MCF 10A (cell line): ENCODE data around the gene GAS2L1. TPM values are rescaled to one million over a fixed set of nuclear protein-coding genes. Genes with fewer than 3 reads are reported as not detected.

ENCODE experiments used
- BruUV-seq: library from RNA; stranded (reverse); fragments of 400-500 nt; replicated peaks from 2 replicates; lab custom pipeline; 2021; lab: Mats Ljungman, UMichigan
- CTCF ChIA-PET: fragments of 300-600 bp; sonication (Branson Sonifier 250); formaldehyde crosslinking; extraction: SDS; loops from one replicate; lab custom pipeline; 2021; ENCODE audit warnings: antibody characterized with exemption, inconsistent platforms; lab: Yijun Ruan, JAX
- POLR2A ChIA-PET: fragments of 300-600, 350-650 bp; sonication (Branson Sonifier 250); formaldehyde crosslinking; extraction: SDS; loops from one replicate; lab custom pipeline; 2020; ENCODE audit warnings: antibody characterized with exemption, inconsistent platforms; lab: Yijun Ruan, JAX
- DNase-seq: peaks from one replicate; pipeline ENCODE4 v3.0.0-alpha.2; 2018; ENCODE audit not compliant: unreplicated experiment
- H3K27ac Mint-ChIP-seq: one replicate; pipeline ENCODE4 v1.8.0; 2022; ENCODE audit warnings: mild to moderate bottlenecking, low read depth, mixed read lengths; ENCODE audit not compliant: unreplicated experiment
- H3K27me3 Mint-ChIP-seq: one replicate; pipeline ENCODE4 v1.8.0; 2022; ENCODE audit warnings: mixed read lengths; ENCODE audit not compliant: insufficient read depth, unreplicated experiment
- H3K36me3 Mint-ChIP-seq: one replicate; pipeline ENCODE4 v1.8.0; 2022; ENCODE audit warnings: mild to moderate bottlenecking, moderate library complexity, mixed read lengths; ENCODE audit not compliant: insufficient read depth, unreplicated experiment
- H3K4me1 Mint-ChIP-seq: one replicate; pipeline ENCODE4 v1.8.0; 2022; ENCODE audit warnings: mixed read lengths; ENCODE audit not compliant: insufficient read depth, unreplicated experiment
- H3K4me3 Mint-ChIP-seq: one replicate; pipeline ENCODE4 v1.8.0; 2022; ENCODE audit warnings: mild to moderate bottlenecking, moderate library complexity, mixed read lengths; ENCODE audit not compliant: unreplicated experiment
- H3K9me3 Mint-ChIP-seq: one replicate; pipeline ENCODE4 v1.8.0; 2022; ENCODE audit warnings: mixed read lengths; ENCODE audit not compliant: unreplicated experiment
- CTCF ChIP-seq: fragments of 200-600 bp; IDR thresholded peaks from one replicate; pipeline ENCODE4 v1.8.0; 2022; ENCODE audit warnings: antibody characterized with exemption, mild to moderate bottlenecking; ENCODE audit not compliant: unreplicated experiment
- intact Hi-C: fragments of 100-400 bp; cut with micrococcal nuclease; formaldehyde crosslinking; loops from 2 replicates; pipeline ENCODE4 v1.14.1; 2022
- total RNA-seq: library from RNA; stranded (reverse); gene quantifications from 2 replicates; pipeline ENCODE4 v1.2.3, GENCODE V29; 2022

The GAS2L1 gene
- total RNA-seq, 1 experiment from 2014 or later = 17.2 TPM

- Mint-ChIP-seq H3K4me1 (peaks cover 19% of the 10 kb centered on the region), H3K9me3 (no peaks in the 10 kb centered on the region), H3K36me3 (peaks cover 6% of the 10 kb centered on the region), H3K27ac (peak overlapping the region; percentile 67), H3K4me3 (peak overlapping the region; percentile 88), H3K27me3 (no peaks in the 10 kb centered on the region)
- no peak for TF ChIP-seq CTCF
- ChIA-PET POLR2A (interaction anchor here (0.7 to 3.0 kb wide), 7 partner anchors 13 to 361 kb away, joined by 3 to 11 read pairs (median 4); partner anchors contain the start of genes EWSR1, RHBDD3 and THOC5), CTCF (no interaction called here)
- intact Hi-C loops = loop anchor here (10.0 kb wide), 1 partner anchor 77 kb away; the partner anchor contains the start of gene AP1B1
- no TSS peak for BruUV-seq
- peak; percentile 33 for DNase-seq
Observed at GRCh38 chr22:29308148-29308790, 1.8 kb downstream of the GAS2L1 start.

- ChIA-PET CTCF (no interaction called here), POLR2A (interaction anchor here (0.7 to 3.0 kb wide), 7 partner anchors 14 to 360 kb away, joined by 3 to 11 read pairs (median 4); partner anchors contain the start of genes EWSR1, RHBDD3 and THOC5)
- peaks cover 8% of the 10 kb centered on the region for H3K36me3 Mint-ChIP-seq
- intact Hi-C loops = loop anchor here (10.0 kb wide), 1 partner anchor 76 kb away; the partner anchor contains the start of gene AP1B1
- peak overlapping the region; percentile 67 for H3K27ac Mint-ChIP-seq
- BruUV-seq = no TSS peak
- H3K9me3 Mint-ChIP-seq = no peaks in the 10 kb centered on the region
- DNase-seq = peak; percentile 79
- H3K27me3 Mint-ChIP-seq = peaks cover 3% of the 10 kb centered on the region
- TF ChIP-seq CTCF = no peak
- H3K4me3 Mint-ChIP-seq = peak overlapping the region; percentile 88
- peaks cover 19% of the 10 kb centered on the region for H3K4me1 Mint-ChIP-seq
Observed at GRCh38 chr22:29308791-29309262, 2.4 kb downstream of the GAS2L1 start.

GRCh38 chr22:29309332-29310064, 3.0 kb downstream of the GAS2L1 start:
- peak overlapping the region; percentile 88 for H3K4me3 Mint-ChIP-seq
- peaks cover 25% of the 10 kb centered on the region for H3K4me1 Mint-ChIP-seq
- no peak for TF ChIP-seq CTCF
- BruUV-seq = no TSS peak
- no peaks in the 10 kb centered on the region for H3K9me3 Mint-ChIP-seq
- POLR2A ChIA-PET = interaction anchor here (0.7 to 3.0 kb wide), 5 partner anchors 15 to 244 kb away, joined by 3 to 11 read pairs (median 4); partner anchors contain the start of genes EWSR1, RHBDD3 and THOC5
- H3K36me3 Mint-ChIP-seq = peaks cover 10% of the 10 kb centered on the region
- H3K27ac Mint-ChIP-seq = no peak overlapping the region
- intact Hi-C loops = loop anchor here (10.0 kb wide), 1 partner anchor 75 kb away; the partner anchor contains the start of gene AP1B1
- CTCF ChIA-PET = no interaction called here
- peak; percentile 21 for DNase-seq
- peaks cover 10% of the 10 kb centered on the region for H3K27me3 Mint-ChIP-seq
